Stimulated activated CD4-positive, alpha-beta T cell treated with anti-CD3 and anti-CD28 coated beads, Interleukin-1b, Interleukin-23, amount 100 ng/mL, for 48 hours (primary cell): ENCODE measurements around the gene SCAMP2.

ENCODE experiments used
- DNase-seq: peaks from one replicate; pipeline ENCODE4 v3.0.0-alpha.2; 2020

Gene SCAMP2

GRCh38 chr15:74837482-74838136, 35.6 kb downstream of the SCAMP2 start:
- DNase-seq, result no peak

- no peak for DNase-seq
These were observed 36.3 kb downstream of the SCAMP2 start for GRCh38 chr15:74836846-74837245.

- DNase-seq, result peak; percentile 50
These were observed 37.8 kb downstream of the SCAMP2 start for GRCh38 chr15:74835312-74835823.

- no peak for DNase-seq
These were observed 39.6 kb downstream of the SCAMP2 start for GRCh38 chr15:74833376-74834107.

- DNase-seq, result no peak
These were observed 40.3 kb downstream of the SCAMP2 start for GRCh38 chr15:74832826-74833225.

GRCh38 chr15:74831813-74832495, 41.2 kb downstream of the SCAMP2 start:
- DNase-seq, result no peak

- DNase-seq, result no peak
These were observed 42.3 kb downstream of the SCAMP2 start for GRCh38 chr15:74830868-74831267.

- DNase-seq, result no peak
These were observed 43.2 kb downstream of the SCAMP2 start for GRCh38 chr15:74829991-74830390.

GRCh38 chr15:74829486-74829885, 43.7 kb downstream of the SCAMP2 start:
- DNase-seq, result no peak

GRCh38 chr15:74828835-74829234, 44.3 kb downstream of the SCAMP2 start:
- DNase-seq, result no peak

GRCh38 chr15:74827614-74828013, 45.6 kb downstream of the SCAMP2 start:
- DNase-seq, result no peak

GRCh38 chr15:74826921-74827320, 46.2 kb downstream of the SCAMP2 start:
- no peak for DNase-seq

GRCh38 chr15:74826364-74826819, 46.8 kb downstream of the SCAMP2 start, which contains the start of gene CPLX3:
TSS of gene CPLX3 (plus strand) at chr15:74826627. CDS start at chr15:74826704, 77 bp downstream.
- DNase-seq, result no peak

- DNase-seq, result no peak
These were observed 47.3 kb downstream of the SCAMP2 start for GRCh38 chr15:74825866-74826265.

- no peak for DNase-seq
These were observed 48.2 kb downstream of the SCAMP2 start for GRCh38 chr15:74824976-74825375.

- DNase-seq, result no peak
These were observed 49.8 kb downstream of the SCAMP2 start for GRCh38 chr15:74823324-74823723.

GRCh38 chr15:74822233-74822632, 50.9 kb downstream of the SCAMP2 start:
- DNase-seq, result no peak

GRCh38 chr15:74821790-74822158, 51.4 kb downstream of the SCAMP2 start:
- DNase-seq, result no peak

- no peak for DNase-seq
These were observed 51.9 kb downstream of the SCAMP2 start for GRCh38 chr15:74821091-74821789.

- no peak for DNase-seq
These were observed 53.1 kb downstream of the SCAMP2 start for GRCh38 chr15:74820056-74820455.

- no peak for DNase-seq
These were observed 55.8 kb downstream of the SCAMP2 start for GRCh38 chr15:74817370-74817737.

GRCh38 chr15:74816624-74817369, 56.4 kb downstream of the SCAMP2 start:
- DNase-seq, result no peak
